HepG2 (cell line): ENCODE results near the gene ANAPC2. TPM values are rescaled to one million over a fixed set of nuclear protein-coding genes. Genes with fewer than 3 reads are reported as not detected.

Source experiments
- CREB3 ChIP-seq: sonication (generic); formaldehyde crosslinking; IDR thresholded peaks from 2 replicates; pipeline ENCODE4 v1.5.0; 2020; ENCODE audit warnings: missing genetic modification reagents
- DMTF1 ChIP-seq: sonication (generic); formaldehyde crosslinking; IDR thresholded peaks from 2 replicates; pipeline ENCODE4 v1.4.0; 2020; ENCODE audit warnings: mild to moderate bottlenecking, missing genetic modification reagents
- IRF1 ChIP-seq: sonication (generic); formaldehyde crosslinking; IDR thresholded peaks from 2 replicates; pipeline ENCODE4 v1.4.0; 2020; ENCODE audit warnings: low read depth, mild to moderate bottlenecking, missing genetic modification reagents
- MAFK ChIP-seq, 2 experiments: IDR thresholded peaks in 1 of 2; conservative IDR thresholded peaks in 1 of 2; 2 replicates each; pipeline ENCODE4 v1.6.1; 2011; ENCODE audit warnings: improper control_type of control experiment in 2 of 2, low read length in 2 of 2
- MED1 ChIP-seq: sonication (generic); formaldehyde crosslinking; IDR thresholded peaks from 2 replicates; pipeline ENCODE4 v1.4.0; 2020; ENCODE audit warnings: missing genetic modification reagents
- PBX2 ChIP-seq: IDR thresholded peaks from 2 replicates; pipeline ENCODE4 v1.6.1; 2016; ENCODE audit warnings: control low read depth
- THAP8 ChIP-seq: sonication (generic); formaldehyde crosslinking; IDR thresholded peaks from 2 replicates; pipeline ENCODE4 v1.5.1; 2020; ENCODE audit warnings: missing genetic modification reagents, mild to moderate bottlenecking, borderline replicate concordance
- ZBTB44 ChIP-seq: sonication (generic); formaldehyde crosslinking; IDR thresholded peaks from 2 replicates; pipeline ENCODE4 v1.4.0; 2020; ENCODE audit warnings: missing genetic modification reagents
- ZFP36L1 ChIP-seq: sonication (generic); formaldehyde crosslinking; IDR thresholded peaks from 2 replicates; pipeline ENCODE4 v1.8.0; 2022; ENCODE audit warnings: mild to moderate bottlenecking, missing genetic modification reagents, moderate library complexity
- ZKSCAN5 ChIP-seq: sonication (generic); formaldehyde crosslinking; IDR thresholded peaks from 2 replicates; pipeline ENCODE4 v1.5.1; 2020; ENCODE audit warnings: mild to moderate bottlenecking, missing genetic modification reagents
- ZKSCAN8 ChIP-seq: IDR thresholded peaks from 2 replicates; pipeline ENCODE4 v1.6.1; 2016; ENCODE audit warnings: borderline replicate concordance, missing genetic modification reagents, missing compliant biosample characterization
- ZNF512 ChIP-seq: sonication (generic); formaldehyde crosslinking; IDR thresholded peaks from 2 replicates; pipeline ENCODE4 v1.4.0; 2020; ENCODE audit warnings: mild to moderate bottlenecking, missing genetic modification reagents
- ZNF607 ChIP-seq: sonication (generic); formaldehyde crosslinking; IDR thresholded peaks from 2 replicates; pipeline ENCODE4 v1.5.1; 2020; ENCODE audit warnings: missing genetic modification reagents, mild to moderate bottlenecking, borderline replicate concordance
- ZNF749 ChIP-seq: sonication (generic); formaldehyde crosslinking; IDR thresholded peaks from 2 replicates; pipeline ENCODE4 v1.8.0; 2022; ENCODE audit warnings: mild to moderate bottlenecking, missing genetic modification reagents, moderate library complexity, borderline replicate concordance
- ZNF776 ChIP-seq: sonication (generic); formaldehyde crosslinking; IDR thresholded peaks from 2 replicates; pipeline ENCODE4 v1.4.0; 2020; ENCODE audit warnings: mild to moderate bottlenecking, missing genetic modification reagents
- ZNF839 ChIP-seq: sonication (generic); formaldehyde crosslinking; IDR thresholded peaks from 2 replicates; pipeline ENCODE4 v1.4.0; 2020; ENCODE audit warnings: missing genetic modification reagents, mild to moderate bottlenecking, borderline replicate concordance
- ZSCAN12 ChIP-seq: sonication (generic); formaldehyde crosslinking; IDR thresholded peaks from 2 replicates; pipeline ENCODE4 v1.9.0; 2021; ENCODE audit warnings: mild to moderate bottlenecking, missing genetic modification reagents
- ZSCAN31 ChIP-seq: sonication (generic); formaldehyde crosslinking; IDR thresholded peaks from 2 replicates; pipeline ENCODE4 v1.5.0; 2020; ENCODE audit warnings: low read depth, mild to moderate bottlenecking, missing genetic modification reagents
- polyA plus RNA-seq, 8 experiments: library from polyadenylated mRNA; depleted of rRNA in 3 of 8; stranded (reverse) in 7 of 8; unstranded in 1 of 8; fragments of >200 nt; fragmentation: Illumina TruSeq in 4 of 8; extraction: Trizol in 4 of 8; gene quantifications; 2 replicates each; pipeline versions ENCODE4 v1.2.1 to v1.2.3, GENCODE V29; 2011 to 2016; ENCODE audit warnings: low read depth in 4 of 8, missing spikeins in 1 of 8, mixed read lengths in 1 of 8; ENCODE audit not compliant: insufficient read depth in 1 of 8
- total RNA-seq, 5 experiments: library from RNA; depleted of rRNA; stranded (reverse); fragments of >200 nt; fragmentation: Illumina TruSeq; extraction: Trizol; gene quantifications; 2 replicates each; pipeline ENCODE4 v1.2.3, GENCODE V29; 2016; ENCODE audit warnings: low read depth in 1 of 5

Gene ANAPC2
- total and polyA plus RNA-seq, 2 of the 13 experiments (the other 11 are each of a cell fraction or from before 2014, with no cell fraction given) = 12.3 to 15.4 TPM

- TF ChIP-seq CREB3 (CRISPR knock-in tag) (no peak), THAP8 (CRISPR knock-in tag) (no peak), ZNF607 (peak; percentile 74; the same call in 1 of the 2 replicates), ZNF776 (CRISPR knock-in tag) (peak; percentile 49; the same call in 1 of the 2 replicates), ZFP36L1 (CRISPR knock-in tag) (no peak), ZNF839 (CRISPR knock-in tag) (no peak), DMTF1 (CRISPR knock-in tag) (no peak), PBX2 (CRISPR knock-in tag) (no peak), ZNF512 (CRISPR knock-in tag) (no peak), ZSCAN12 (CRISPR knock-in tag) (0 out of 2 replicates have a peak, but pooled peaks have one; percentile 45), ZKSCAN8 (no peak), ZNF749 (CRISPR knock-in tag) (no peak; the same call in 1 of the 2 replicates), ZKSCAN5 (CRISPR knock-in tag) (no peak), IRF1 (no peak), ZBTB44 (CRISPR knock-in tag) (no peak; the same call in 1 of the 2 replicates), MED1 (CRISPR knock-in tag) (peak; percentile 42; the same call in 1 of the 2 replicates), ZSCAN31 (no peak), MAFK (conservative IDR thresholded peaks at IDR 0.05 in 1 of 2, IDR thresholded peaks at IDR 0.05 in 1 of 2; ENCODE audit: low read length in 2 of 2) (no peak)
Observed at GRCh38 chr9:137205126-137206069, 17.0 kb upstream of the ANAPC2 start, which contains the start of the genes NDOR1 and TMEM203 (continued).
